Upper lobe of left lung (tissue), 6 donors: Measurements from ENCODE around the gene AASDH. TPM values are rescaled to one million over a fixed set of nuclear protein-coding genes. Genes with fewer than 3 reads are reported as not detected.

Experiments used
- ATAC-seq, 2 donors: fragments of 200-7000 bp; cut with Tn5 transposase; one replicate each; pipeline ENCODE4 v1.9.1; 2022; ENCODE audit warnings: mild to moderate bottlenecking in 2 of 2, moderate library complexity in 2 of 2; ENCODE audit not compliant: low FRiP score in 2 of 2
- DNase-seq, 2 donors: peaks; one replicate each; pipeline ENCODE4 v3.0.0-alpha.2; 2019 to 2020
- H3K27ac ChIP-seq, 4 donors: fragments of 200-600 bp; sonication (generic); one replicate each; pipeline ENCODE4 v1.5.1; 2016 to 2019
- H3K27me3 ChIP-seq, 4 donors: fragments of 200-600 bp; sonication (generic); one replicate each; pipeline ENCODE4 v1.5.1; 2017 to 2019
- H3K36me3 ChIP-seq, 4 donors: fragments of 200-600 bp; sonication (generic); one replicate each; pipeline ENCODE4 v1.5.1; 2016 to 2019
- H3K4me1 ChIP-seq, 4 donors: fragments of 200-600 bp; sonication (generic); one replicate each; pipeline ENCODE4 v1.5.1; 2018 to 2019
- H3K4me3 ChIP-seq, 4 donors: fragments of 200-600 bp; sonication (generic); one replicate each; pipeline ENCODE4 v1.5.1; 2017 to 2019; ENCODE audit warnings: mild to moderate bottlenecking in 2 of 4, moderate library complexity in 1 of 4
- H3K9me3 ChIP-seq, 4 donors: fragments of 200-600 bp; sonication (generic); one replicate each; pipeline ENCODE4 v1.5.1; 2018 to 2019
- EP300 ChIP-seq, 4 donors: sonication (generic); formaldehyde crosslinking; IDR thresholded peaks; one replicate each; pipeline ENCODE4 v1.5.1; 2017; ENCODE audit warnings: antibody characterized with exemption in 4 of 4, control low read depth in 2 of 4
- POLR2A ChIP-seq, 4 donors: fragments of 450-650 bp; IDR thresholded peaks; one replicate each; pipeline ENCODE4 v1.5.1; 2016 to 2017; ENCODE audit warnings: antibody characterized with exemption in 4 of 4, mild to moderate bottlenecking in 2 of 4
- POLR2AphosphoS5 ChIP-seq, 2 donors: sonication (generic); formaldehyde crosslinking; IDR thresholded peaks; one replicate each; pipeline ENCODE4 v1.5.1; 2017; ENCODE audit warnings: antibody characterized with exemption in 2 of 2
- WGBS, 2 donors: methylation state at CpG; one replicate each; pipeline ENCODE4 v1.1.5; 2017 to 2018; 5-methylcytosine and 5-hydroxymethylcytosine counted together
- small RNA-seq, 4 donors: library from RNA; depleted of rRNA; stranded (forward); fragments of <200 nt; gene quantifications; one replicate each; pipeline ENCODE3, GENCODE V24; 2016
- total RNA-seq, 6 donors: library from RNA; depleted of rRNA in 4 of 6; stranded (reverse); fragments of >200 nt in 4 of 6; gene quantifications; one replicate each; pipeline versions ENCODE4 v1.1.0 to v1.2.1, GENCODE V29; 2016 to 2021
- TF ChIP-seq, protein P1 (sequence below), 6 experiments: fragments of 450-650 bp in 4 of 6; fragments of 200-600 bp in 2 of 6; sonication (generic) in 2 of 6; IDR thresholded peaks; one replicate each; pipeline ENCODE4 v1.5.1; 2016 to 2019; ENCODE audit warnings: antibody characterized with exemption in 6 of 6
- donor health status: DM: no; HTN: no; CAD: no; lungs with moderate emphysema.
- donor health status: DM: no; HTN: yes; CAD: no; lungs with severe emphysema.

The AASDH gene
- total RNA-seq, 6 donors from 2014 or later, result 7.1 to 32.5 (median 9.5) TPM

DNA sequence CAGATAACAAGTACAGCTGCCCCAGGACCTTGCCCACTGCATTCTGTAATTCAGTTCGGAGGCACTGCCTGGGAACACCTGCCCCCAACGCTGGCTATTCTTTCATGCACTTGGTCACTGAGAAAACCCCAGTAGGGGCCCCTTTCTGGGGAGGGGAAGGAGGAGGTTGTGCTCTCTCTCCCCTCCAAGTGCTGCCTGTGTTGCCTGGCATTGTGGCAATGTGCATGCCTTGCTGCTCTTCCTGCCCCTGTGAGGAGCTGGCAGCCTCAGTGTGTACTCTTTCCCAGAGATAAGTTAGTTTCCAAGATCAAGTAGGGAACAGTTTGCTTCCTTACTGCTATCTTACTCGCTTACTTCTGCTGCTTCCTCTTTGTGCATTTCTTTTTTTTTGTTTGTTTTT is 90.8 kb downstream of the AASDH start:
- Histone ChIP-seq H3K36me3 (no peaks in the 10 kb centered on the region), H3K4me1 (peaks cover 0 to 13% (median 6%) of the 10 kb centered on the region in 4 donors), H3K27ac (no peak overlapping the region), H3K27me3 (no peaks in the 10 kb centered on the region), H3K4me3 (no peak overlapping the region), H3K9me3 (no peaks in the 10 kb centered on the region)
- WGBS, 2 donors, result 43 to 53% methylated on average over 3 of the region's 3 CpGs
- TF ChIP-seq POLR2AphosphoS5 (IDR thresholded peaks at IDR 0.05) (no peak), POLR2A (IDR thresholded peaks at IDR 0.05) (no peak), EP300 (IDR thresholded peaks at IDR 0.05) (no peak)
- TF ChIP-seq, protein P1, sequence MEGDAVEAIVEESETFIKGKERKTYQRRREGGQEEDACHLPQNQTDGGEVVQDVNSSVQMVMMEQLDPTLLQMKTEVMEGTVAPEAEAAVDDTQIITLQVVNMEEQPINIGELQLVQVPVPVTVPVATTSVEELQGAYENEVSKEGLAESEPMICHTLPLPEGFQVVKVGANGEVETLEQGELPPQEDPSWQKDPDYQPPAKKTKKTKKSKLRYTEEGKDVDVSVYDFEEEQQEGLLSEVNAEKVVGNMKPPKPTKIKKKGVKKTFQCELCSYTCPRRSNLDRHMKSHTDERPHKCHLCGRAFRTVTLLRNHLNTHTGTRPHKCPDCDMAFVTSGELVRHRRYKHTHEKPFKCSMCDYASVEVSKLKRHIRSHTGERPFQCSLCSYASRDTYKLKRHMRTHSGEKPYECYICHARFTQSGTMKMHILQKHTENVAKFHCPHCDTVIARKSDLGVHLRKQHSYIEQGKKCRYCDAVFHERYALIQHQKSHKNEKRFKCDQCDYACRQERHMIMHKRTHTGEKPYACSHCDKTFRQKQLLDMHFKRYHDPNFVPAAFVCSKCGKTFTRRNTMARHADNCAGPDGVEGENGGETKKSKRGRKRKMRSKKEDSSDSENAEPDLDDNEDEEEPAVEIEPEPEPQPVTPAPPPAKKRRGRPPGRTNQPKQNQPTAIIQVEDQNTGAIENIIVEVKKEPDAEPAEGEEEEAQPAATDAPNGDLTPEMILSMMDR (IDR thresholded peaks at IDR 0.05), result no peak
- no peak for DNase-seq
- no peak for ATAC-seq

GRCh38 chr4:56293121-56293520 is 94.2 kb downstream of the AASDH start:
- DNase-seq, result no peak
- Histone ChIP-seq H3K27ac (no peak overlapping the region), H3K4me3 (no peak overlapping the region), H3K27me3 (no peaks in the 10 kb centered on the region), H3K9me3 (no peaks in the 10 kb centered on the region), H3K36me3 (no peaks in the 10 kb centered on the region), H3K4me1 (peaks cover 0 to 4% (median 0%) of the 10 kb centered on the region in 4 donors)
- no peak for ATAC-seq
- TF ChIP-seq, protein P1 (IDR thresholded peaks at IDR 0.05), result no peak
- TF ChIP-seq EP300 (IDR thresholded peaks at IDR 0.05) (no peak), POLR2A (IDR thresholded peaks at IDR 0.05) (no peak), POLR2AphosphoS5 (IDR thresholded peaks at IDR 0.05) (no peak)

- DNase-seq, result no peak
- no peak overlapping the region for H3K4me3 ChIP-seq
- no peaks in the 10 kb centered on the region for H3K27me3 ChIP-seq
- no peaks in the 10 kb centered on the region for H3K36me3 ChIP-seq
- TF ChIP-seq POLR2AphosphoS5 (IDR thresholded peaks at IDR 0.05), result no peak
- TF ChIP-seq EP300 (IDR thresholded peaks at IDR 0.05), result no peak
- TF ChIP-seq, protein P1 (IDR thresholded peaks at IDR 0.05), result no peak
- TF ChIP-seq POLR2A (IDR thresholded peaks at IDR 0.05), result no peak
- WGBS, 2 donors, result 54 to 63% methylated on average over 5 of the region's 5 CpGs
- no peak overlapping the region for H3K27ac ChIP-seq
- no peaks in the 10 kb centered on the region for H3K9me3 ChIP-seq
- H3K4me1 ChIP-seq, result no peaks in the 10 kb centered on the region
- ATAC-seq, result no peak
Measured at GRCh38 chr4:56289934-56290333, 97.4 kb downstream of the AASDH start.

- Histone ChIP-seq H3K4me1 (no peaks in the 10 kb centered on the region), H3K9me3 (no peaks in the 10 kb centered on the region), H3K36me3 (no peaks in the 10 kb centered on the region), H3K4me3 (no peak overlapping the region), H3K27me3 (no peaks in the 10 kb centered on the region), H3K27ac (no peak overlapping the region)
- WGBS, 2 donors, result 72 to 81% methylated on average over 3 of the region's 3 CpGs
- ATAC-seq (no peak), DNase-seq (no peak)
- TF ChIP-seq POLR2AphosphoS5 (IDR thresholded peaks at IDR 0.05), result no peak
- no peak for TF ChIP-seq EP300 (IDR thresholded peaks at IDR 0.05)
- TF ChIP-seq, protein P1 (IDR thresholded peaks at IDR 0.05), result no peak
- no peak for TF ChIP-seq POLR2A (IDR thresholded peaks at IDR 0.05)
Measured at GRCh38 chr4:56288663-56289062, 98.6 kb downstream of the AASDH start.

Small RNA genes within 50 kb of the gene (small RNA-seq; reads per million reads assigned to genes)
- gene RNU6-197P, result 0 reads per million in 4 donors

Other genes starting within 250 kb of the AASDH start
- gene PPAT, start 48.1 kb upstream of the AASDH start, total RNA-seq, result 1 to 10 TPM in 5 of 6 donors, under 1 TPM in 1; 0.44 to 6.3 (median 5.4) TPM
- 10 to 100 TPM in 5 of 6 donors, 1 to 10 TPM in 1; 7.4 to 33.5 (median 22.1) TPM for gene PAICS, start 48.8 kb upstream of the AASDH start, total RNA-seq
- 100 to 1,000 TPM in 1 of 6 donors, 10 to 100 TPM in 5; 41.9 to 101 (median 68.8) TPM for gene SRP72, start 80.1 kb upstream of the AASDH start, total RNA-seq
- under 1 TPM in 2 of 6 donors, not detected in 4; 0.17 TPM for gene ARL9, start 118.3 kb upstream of the AASDH start, total RNA-seq